SK-N-MC (cell line): ENCODE results near the gene SOBP.

Experiments used
- DNase-seq: peaks from one replicate; pipeline ENCODE4 v3.0.0-alpha.2; 2011; ENCODE audit warnings: low read depth, low spot score
- H3K27ac ChIP-seq: fragments of 200-600 bp; sonication (generic); 2 replicates; pipeline ENCODE4 v1.5.1; 2016; ENCODE audit warnings: mixed run types
- H3K36me3 ChIP-seq: fragments of 200-600 bp; sonication (generic); 2 replicates; pipeline ENCODE4 v1.6.1; 2017; ENCODE audit warnings: antibody characterized with exemption, low read length, mixed read lengths; ENCODE audit not compliant: insufficient read depth
- H3K4me3 ChIP-seq: fragments of 200-600 bp; sonication (generic); 2 replicates; pipeline ENCODE4 v1.5.1; 2016
- H3K9ac ChIP-seq: fragments of 200-600 bp; sonication (generic); 2 replicates; pipeline ENCODE4 v1.8.0; 2017; ENCODE audit warnings: mixed run types, mixed read lengths; ENCODE audit not compliant: insufficient read length
- H3K9me3 ChIP-seq: fragments of 200-600 bp; sonication (generic); 2 replicates; pipeline ENCODE4 v1.6.1; 2017; ENCODE audit warnings: low read depth, mild to moderate bottlenecking, antibody characterized with exemption, low read length, moderate library complexity, mixed read lengths
- EZH2 ChIP-seq: fragments of 200-600 bp; sonication (generic); IDR thresholded peaks from one replicate; pipeline ENCODE4 v1.6.1; 2017; ENCODE audit warnings: antibody characterized with exemption
- FOXP2 ChIP-seq: optimal IDR thresholded peaks from 2 replicates; pipeline ENCODE3; 2011; ENCODE audit warnings: mild to moderate bottlenecking, moderate library complexity; ENCODE audit not compliant: insufficient read depth; ENCODE audit errors: extremely low read length, control extremely low read depth
- POLR2AphosphoS5 ChIP-seq: IDR thresholded peaks from 2 replicates; pipeline ENCODE4 v1.6.1; 2012; ENCODE audit warnings: mild to moderate bottlenecking, low read depth, low read length, borderline replicate concordance

The SOBP gene

GRCh38 chr6:107646176-107646575 lies 156.3 kb downstream of the SOBP start:
- H3K9ac ChIP-seq = no peak overlapping the region
- TF ChIP-seq POLR2AphosphoS5 (no peak), EZH2 (no peak), FOXP2 (no peak)
- no peak overlapping the region for H3K27ac ChIP-seq
- H3K4me3 ChIP-seq = no peak overlapping the region
- no peak for DNase-seq
- no peaks in the 10 kb centered on the region for H3K36me3 ChIP-seq
- H3K9me3 ChIP-seq = no peaks in the 10 kb centered on the region

- Histone ChIP-seq H3K36me3 (no peaks in the 10 kb centered on the region; the same call in 1 of the 2 replicates), H3K4me3 (no peak overlapping the region), H3K9ac (no peak overlapping the region), H3K9me3 (no peaks in the 10 kb centered on the region), H3K27ac (no peak overlapping the region)
- no peak for DNase-seq
- TF ChIP-seq EZH2 = no peak
- no peak for TF ChIP-seq FOXP2
- TF ChIP-seq POLR2AphosphoS5 = no peak
Observed at GRCh38 chr6:107646776-107647438, 157.0 kb downstream of the SOBP start.

GRCh38 chr6:107647439-107647948 lies 157.6 kb downstream of the SOBP start:
- H3K36me3 ChIP-seq = no peaks in the 10 kb centered on the region; the same call in 1 of the 2 replicates
- DNase-seq = no peak
- TF ChIP-seq FOXP2 (no peak), POLR2AphosphoS5 (no peak), EZH2 (no peak)
- H3K27ac ChIP-seq = no peak overlapping the region
- no peak overlapping the region for H3K4me3 ChIP-seq
- no peak overlapping the region for H3K9ac ChIP-seq
- H3K9me3 ChIP-seq = no peaks in the 10 kb centered on the region

- DNase-seq = no peak
- Histone ChIP-seq H3K9me3 (no peaks in the 10 kb centered on the region), H3K27ac (no peak overlapping the region), H3K9ac (no peak overlapping the region), H3K4me3 (no peak overlapping the region), H3K36me3 (no peaks in the 10 kb centered on the region; the same call in 1 of the 2 replicates)
- TF ChIP-seq EZH2 = no peak
- no peak for TF ChIP-seq POLR2AphosphoS5
- no peak for TF ChIP-seq FOXP2
Observed at GRCh38 chr6:107648983-107649382, 159.1 kb downstream of the SOBP start.

GRCh38 chr6:107652526-107653182 lies 162.7 kb downstream of the SOBP start:
- H3K27ac ChIP-seq = peak overlapping the region; percentile 10; the same call in 1 of the 2 replicates

GRCh38 chr6:107653183-107653580 lies 163.3 kb downstream of the SOBP start:
- H3K36me3 ChIP-seq = no peaks in the 10 kb centered on the region; the same call in 1 of the 2 replicates
- TF ChIP-seq POLR2AphosphoS5 = no peak
- no peak for TF ChIP-seq FOXP2
- TF ChIP-seq EZH2 = no peak
- H3K27ac ChIP-seq = peak overlapping the region; percentile 45; the same call in 1 of the 2 replicates
- no peak overlapping the region for H3K4me3 ChIP-seq
- H3K9me3 ChIP-seq = no peaks in the 10 kb centered on the region
- no peak overlapping the region for H3K9ac ChIP-seq
- no peak for DNase-seq

More at GRCh38 chr6:107652526-107653182, 162.7 kb downstream of the SOBP start:
- H3K36me3 ChIP-seq = no peaks in the 10 kb centered on the region; the same call in 1 of the 2 replicates
- TF ChIP-seq FOXP2 = no peak
- no peak for TF ChIP-seq EZH2
- TF ChIP-seq POLR2AphosphoS5 = no peak
- H3K9me3 ChIP-seq = no peaks in the 10 kb centered on the region
- DNase-seq = no peak
- no peak overlapping the region for H3K9ac ChIP-seq
- no peak overlapping the region for H3K4me3 ChIP-seq

GRCh38 chr6:107653861-107654394 lies 164.0 kb downstream of the SOBP start:
- H3K36me3 ChIP-seq = no peaks in the 10 kb centered on the region; the same call in 1 of the 2 replicates
- TF ChIP-seq POLR2AphosphoS5 = no peak
- no peak for TF ChIP-seq EZH2
- TF ChIP-seq FOXP2 = no peak
- no peak for DNase-seq
- H3K9me3 ChIP-seq = no peaks in the 10 kb centered on the region
- H3K4me3 ChIP-seq = no peak overlapping the region
- no peak overlapping the region for H3K9ac ChIP-seq
- H3K27ac ChIP-seq = peak overlapping the region; percentile 45; the same call in 1 of the 2 replicates

- TF ChIP-seq EZH2 (no peak), POLR2AphosphoS5 (no peak), FOXP2 (no peak)
- Histone ChIP-seq H3K4me3 (no peak overlapping the region), H3K9ac (no peak overlapping the region), H3K27ac (peak overlapping the region; percentile 98), H3K36me3 (no peaks in the 10 kb centered on the region; the same call in 1 of the 2 replicates), H3K9me3 (no peaks in the 10 kb centered on the region)
- DNase-seq = no peak
Observed at GRCh38 chr6:107654764-107655163, 164.8 kb downstream of the SOBP start.
